Activated CD4-positive, alpha-beta T cell treated with anti-CD3 and anti-CD28 coated beads, Interleukin-2, amount 50 U/mL, for 4 hours (primary cell): ENCODE data around the gene SGK1.

Experiments
- DNase-seq, 2 experiments: peaks; one replicate each; pipeline ENCODE4 v3.0.0-alpha.2; 2020

Gene SGK1

DNA sequence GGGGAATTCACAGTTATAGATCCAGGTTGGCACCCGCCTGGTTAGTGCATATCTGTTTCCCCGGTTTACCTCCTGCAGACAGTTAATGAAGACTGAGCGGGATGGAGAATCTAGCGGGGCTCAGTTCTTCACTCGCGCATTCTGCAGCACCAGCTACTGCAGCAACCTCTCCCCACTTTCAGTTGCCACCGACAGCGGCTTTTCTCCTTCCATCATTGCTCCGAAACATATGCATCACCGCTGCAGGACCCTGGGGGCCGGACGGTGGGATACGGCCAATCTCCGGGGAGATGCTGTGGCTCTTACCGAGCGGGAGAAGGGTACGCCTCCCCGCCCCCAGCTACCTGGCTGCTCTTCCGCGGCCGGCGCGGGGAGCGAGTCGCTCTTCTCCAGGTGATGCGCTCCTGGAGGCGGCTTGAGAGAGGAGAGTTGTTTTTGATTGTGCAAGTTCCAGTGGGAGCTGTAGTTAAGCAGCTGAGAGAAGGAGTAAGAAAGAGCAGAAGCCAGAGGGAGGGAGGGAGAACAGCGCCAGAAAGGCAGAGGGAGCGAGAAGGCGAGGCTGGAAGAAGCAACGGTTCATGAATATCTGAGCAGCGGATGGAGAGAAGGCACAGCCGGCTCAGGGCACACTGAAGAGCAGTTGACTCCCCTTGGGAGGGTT is at the start of gene SGK1:
Gene SGK1, minus strand, starts transcription at position 642 of the 661 bp plus-strand sequence. CDS start 652 bp downstream, outside the sequence.
- DNase-seq, result peak; percentile 4 to 9

DNA sequence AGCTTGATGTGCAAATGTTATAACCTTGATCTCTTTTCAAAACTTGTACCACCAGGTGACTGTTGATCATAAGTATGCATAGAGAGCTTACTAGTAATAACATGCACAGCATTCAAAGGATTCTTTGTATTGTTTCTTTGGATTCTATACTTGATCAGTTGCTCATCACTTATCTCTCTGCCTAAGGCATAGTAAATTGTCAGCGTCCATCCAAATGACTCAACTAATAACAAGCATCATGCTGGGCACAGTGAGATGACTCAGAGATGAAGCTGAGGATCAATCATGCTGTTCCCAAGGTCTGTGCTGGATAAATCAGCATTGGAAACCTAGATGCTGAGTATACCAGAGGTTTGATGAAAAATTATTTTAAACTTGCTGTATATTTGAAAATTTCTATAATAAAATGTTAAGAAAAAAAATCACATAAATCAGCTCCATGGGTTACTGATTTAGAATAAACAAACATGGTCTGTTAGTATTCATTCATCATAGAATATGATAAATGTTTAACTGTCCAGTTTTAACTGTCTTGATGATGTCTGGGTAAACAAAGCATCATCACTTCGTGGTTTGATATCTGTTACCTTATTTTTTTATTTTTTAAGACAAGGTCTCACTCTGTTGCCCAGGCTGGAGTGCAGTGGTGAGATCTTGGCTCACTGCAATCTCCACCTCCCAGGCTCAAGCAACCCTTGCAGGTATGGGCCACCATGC is 45.6 kb upstream of the SGK1 start:
- DNase-seq, result no peak

DNA sequence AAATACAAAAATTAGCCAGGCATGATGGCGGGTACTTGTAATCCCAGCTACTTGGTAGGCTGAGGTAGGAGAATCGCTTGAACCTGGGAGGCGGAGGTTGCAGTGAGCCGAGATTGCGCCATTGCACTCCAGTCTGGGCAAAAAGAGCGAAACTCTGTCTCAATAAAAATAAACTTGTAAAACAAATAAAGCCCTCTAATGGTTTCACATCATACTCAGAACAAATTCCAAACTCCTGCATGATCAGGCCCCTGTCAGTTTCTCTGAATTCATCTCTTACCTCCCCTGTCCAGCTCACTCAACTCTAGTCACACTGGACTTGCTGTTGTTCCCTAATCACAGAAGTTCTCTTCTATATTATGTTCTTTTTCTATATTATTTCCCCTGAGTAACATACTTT is 43.1 kb upstream of the SGK1 start:
- DNase-seq, result no peak

DNA sequence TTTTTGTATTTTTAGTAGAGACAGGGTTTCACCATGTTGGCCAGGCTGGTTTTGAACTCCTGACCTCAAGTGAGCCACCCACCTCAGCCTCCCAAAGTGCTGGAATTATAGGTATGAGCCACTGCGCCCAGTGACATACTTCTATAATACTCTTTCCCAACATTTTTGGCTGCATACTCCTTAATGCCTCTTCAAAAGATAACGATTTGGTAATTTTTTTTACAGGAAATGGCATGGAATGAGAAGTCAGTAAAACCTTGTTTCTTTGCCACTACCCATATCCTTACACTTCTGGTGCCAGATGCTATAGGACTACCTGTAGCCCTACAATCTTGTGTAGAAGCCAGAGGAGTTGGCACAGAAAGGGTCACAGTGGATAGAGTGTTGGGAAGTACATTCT is 41.4 kb upstream of the SGK1 start:
- no peak for DNase-seq

DNA sequence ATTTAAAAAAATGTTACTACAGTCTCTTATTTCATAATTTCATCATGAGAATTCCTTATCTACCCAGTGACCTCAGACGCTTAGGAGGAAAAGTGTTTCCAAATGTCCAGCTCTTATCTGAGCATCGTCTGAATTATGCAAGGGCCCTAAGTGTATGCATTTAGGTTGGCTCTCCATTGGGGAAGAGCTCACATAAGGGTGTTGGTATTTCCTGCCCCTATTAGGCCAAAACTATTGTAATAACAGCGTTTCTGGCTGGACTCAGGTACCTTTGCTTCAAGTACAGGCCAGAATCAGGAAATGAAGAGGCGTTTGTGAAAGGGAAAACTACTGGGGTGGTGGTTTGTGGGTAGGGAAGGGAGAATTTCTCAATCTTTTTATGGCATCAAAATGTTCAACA is 40.4 kb upstream of the SGK1 start:
- no peak for DNase-seq

DNA sequence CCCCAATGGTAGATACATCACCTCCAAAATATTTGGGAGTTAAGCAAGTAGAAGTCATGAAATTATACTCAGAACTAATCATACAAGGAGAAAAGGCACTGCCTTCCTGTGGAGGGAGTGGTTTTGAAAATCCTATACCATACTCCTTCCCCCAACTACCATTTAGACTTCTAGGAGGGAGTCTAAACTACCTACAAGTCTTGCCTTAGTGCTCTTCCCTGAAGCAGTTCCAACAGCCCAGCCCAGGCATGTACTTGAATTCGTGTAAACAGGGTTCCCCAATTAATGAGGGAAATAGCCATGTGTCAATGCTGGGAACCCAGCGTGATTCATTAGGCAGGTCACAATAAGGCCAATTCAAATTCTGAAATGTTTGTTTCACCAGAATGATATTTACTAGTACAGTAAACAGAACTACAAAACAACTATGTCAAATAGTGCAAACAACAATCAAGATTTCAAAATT is 39.1 kb upstream of the SGK1 start:
- no peak for DNase-seq

DNA sequence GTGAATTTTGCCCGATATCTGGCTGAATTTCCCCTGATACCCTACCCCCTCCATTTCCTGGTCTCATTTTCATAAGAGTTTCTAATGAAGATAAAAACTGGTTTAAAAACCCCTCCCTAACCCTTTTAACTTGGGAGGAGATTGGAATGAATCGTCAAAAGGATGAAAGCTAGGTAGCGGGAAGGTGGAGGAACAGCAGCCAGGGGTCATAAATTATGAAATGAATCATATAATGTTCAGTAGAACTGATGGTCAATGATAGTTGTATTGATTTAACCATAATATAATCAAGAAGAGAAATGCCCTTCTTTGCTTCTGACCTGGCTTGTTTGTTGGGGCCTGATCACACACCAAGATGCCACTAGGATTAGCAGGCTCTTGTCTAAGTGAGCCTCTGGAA is 38.5 kb upstream of the SGK1 start:
- no peak for DNase-seq

DNA sequence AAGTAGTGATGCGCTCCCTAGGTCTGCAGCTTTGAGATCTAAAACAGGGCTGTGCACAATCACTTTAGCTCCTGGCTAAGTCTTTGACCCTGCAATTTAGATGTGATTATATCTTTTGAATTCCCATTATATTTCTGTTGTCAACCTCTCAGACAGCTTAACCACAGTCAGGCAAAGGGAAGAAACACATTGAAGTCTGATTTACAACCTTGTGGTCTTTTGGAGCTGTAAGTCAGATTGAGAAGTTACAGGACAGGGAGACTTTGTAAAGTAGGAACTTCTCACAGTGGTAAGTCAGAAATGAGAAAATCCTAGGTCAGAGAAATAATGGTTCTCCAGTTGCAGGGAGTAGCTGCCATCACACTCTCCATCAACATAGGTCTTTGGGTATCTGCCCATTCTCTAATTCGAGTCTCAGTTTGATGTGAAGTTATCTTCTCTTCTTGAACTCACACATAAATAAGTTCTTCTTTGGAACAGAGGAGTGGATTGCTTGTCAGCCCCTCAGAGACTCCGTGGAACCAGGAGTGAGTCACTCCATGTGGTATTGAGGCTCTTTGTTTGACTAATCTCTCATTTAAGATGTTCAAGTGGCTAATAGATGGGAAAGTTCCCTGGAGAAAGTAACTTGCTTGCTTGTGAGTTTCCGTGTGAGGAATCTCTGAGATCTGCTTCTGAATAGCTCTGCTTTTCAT is 35.0 kb upstream of the SGK1 start:
- peak in 1 of 2 experiments; percentile 2 for DNase-seq

DNA sequence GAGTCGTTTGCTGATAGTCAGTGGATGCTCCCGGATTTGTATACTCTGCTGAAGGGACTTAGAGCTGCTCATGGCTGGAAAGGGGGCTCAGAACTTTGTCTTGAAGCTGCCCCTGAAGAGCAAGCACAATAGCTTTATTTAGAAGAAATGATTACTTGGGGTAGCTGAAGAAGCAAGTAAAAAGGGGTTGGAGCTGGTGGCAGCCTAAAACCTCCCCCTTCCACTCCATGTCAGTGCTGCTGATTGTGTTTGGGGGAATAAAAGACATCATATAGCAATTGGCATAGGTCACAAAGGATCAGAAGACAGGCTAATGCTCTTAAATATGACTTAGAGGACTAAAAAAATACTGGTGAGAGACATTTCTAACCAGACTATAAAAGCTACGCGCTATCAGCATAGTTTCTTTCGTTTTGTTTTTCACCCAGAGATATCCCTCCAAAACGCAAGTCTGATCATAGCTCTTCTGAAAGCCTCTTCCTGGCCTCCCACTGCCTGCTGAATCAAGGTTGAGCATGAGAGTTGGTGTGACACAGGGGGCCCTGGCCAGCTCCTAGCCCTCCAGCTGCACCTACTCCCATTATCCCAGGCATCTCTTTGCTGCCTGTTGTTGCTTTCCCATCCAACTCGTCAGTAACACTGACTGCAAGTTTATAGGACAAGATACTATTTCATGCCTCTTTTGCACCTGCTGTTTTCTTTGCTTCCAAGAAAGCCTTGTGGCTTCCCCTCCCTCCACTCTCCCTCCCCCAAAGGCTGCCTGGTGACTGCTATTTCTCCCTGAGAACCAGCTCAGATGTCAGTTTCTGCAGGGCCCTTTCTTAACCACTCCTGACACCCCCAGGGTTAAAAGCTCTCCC is 33.9 kb upstream of the SGK1 start:
- no peak for DNase-seq

DNA sequence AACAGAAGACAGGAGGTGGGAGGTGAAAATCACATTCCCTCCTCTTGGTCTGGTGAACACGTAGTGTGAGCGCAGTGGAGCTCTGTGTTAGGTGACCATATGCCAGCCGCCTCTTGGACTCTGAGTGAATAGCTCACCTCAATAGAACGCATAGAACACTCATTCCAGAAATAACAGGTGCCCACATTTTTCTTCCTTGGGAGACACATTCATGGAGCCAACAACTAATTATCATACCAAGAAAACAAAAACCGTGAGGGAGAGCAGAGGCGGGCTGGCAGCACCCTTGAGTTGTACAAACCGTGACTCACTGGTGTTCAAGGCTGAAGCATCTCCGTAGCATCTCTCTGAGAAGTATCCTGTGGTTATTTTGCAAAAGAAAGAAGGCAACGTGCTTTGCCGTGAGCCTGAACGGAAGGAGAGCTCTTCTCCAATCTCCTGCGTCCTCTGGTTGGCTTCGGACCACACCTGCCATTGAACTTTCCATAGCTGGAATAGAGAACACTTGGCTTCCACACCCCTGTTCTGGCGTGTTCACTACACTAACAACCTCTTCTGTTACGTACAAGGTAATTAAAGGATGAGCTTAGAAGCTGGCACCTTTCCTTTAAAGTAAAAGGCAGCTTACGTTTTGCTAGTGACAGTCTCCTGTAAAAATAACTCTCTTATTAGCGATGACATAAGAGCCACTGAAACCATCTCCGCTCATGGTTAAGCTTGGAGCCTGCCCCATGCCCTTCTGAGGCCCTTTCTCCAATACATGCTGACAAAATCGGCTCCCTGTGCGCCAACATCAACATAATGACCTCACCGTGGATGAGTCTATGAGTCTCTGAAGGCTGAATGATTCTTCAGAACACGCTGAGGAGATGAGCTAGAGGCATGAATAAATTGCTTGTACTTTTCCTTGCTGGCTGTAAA is 30.2 kb upstream of the SGK1 start:
- no peak for DNase-seq

DNA sequence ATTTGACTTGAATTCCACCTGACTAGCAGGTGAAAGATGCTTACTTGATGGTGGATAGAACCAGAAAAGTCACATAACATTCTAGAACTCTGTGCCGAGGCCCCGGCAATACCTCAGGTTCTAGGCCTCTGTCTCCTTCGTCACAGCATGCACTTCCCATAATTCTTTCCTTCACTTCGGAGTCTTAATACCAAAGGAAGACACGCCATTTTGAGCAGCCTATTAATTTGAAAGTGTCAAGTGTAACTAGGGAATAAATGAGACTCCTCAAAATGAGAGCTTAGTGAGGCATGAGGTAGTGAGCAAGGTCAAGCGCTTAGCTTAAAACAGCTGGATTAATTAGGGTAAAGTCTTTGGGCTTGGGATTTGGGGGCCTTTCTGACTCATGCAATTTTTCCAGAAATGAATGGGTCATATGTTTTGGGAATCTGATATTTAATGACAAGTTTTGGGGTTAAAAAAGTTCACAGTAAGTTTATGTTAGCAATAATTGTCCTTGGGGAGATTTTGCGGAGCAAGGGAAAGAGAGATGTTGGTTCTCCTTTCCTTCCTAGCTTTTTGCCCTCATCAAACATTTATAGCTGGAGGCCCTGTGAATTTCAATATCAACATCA is 29.1 kb upstream of the SGK1 start:
- DNase-seq, result no peak

DNA sequence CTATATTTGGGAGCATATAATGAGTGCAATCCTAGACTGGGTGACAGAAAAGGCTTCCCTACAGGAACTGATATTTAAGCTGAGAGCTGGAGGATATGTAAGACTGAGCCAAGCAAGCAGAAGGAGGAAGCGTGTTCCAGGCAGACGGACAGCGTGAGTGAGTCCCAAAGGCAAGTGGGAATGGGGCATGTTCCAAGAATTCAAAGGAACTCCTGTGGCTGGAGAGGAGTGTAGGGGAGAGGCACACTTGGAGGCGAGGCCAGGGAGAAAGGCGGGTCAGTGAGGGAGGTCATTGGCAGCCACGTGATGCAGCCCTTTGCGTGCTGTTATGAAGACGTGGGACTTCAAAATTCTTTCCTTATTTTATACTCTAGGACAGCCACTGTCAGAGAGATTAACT is 27.9 kb upstream of the SGK1 start:
- DNase-seq, result no peak

DNA sequence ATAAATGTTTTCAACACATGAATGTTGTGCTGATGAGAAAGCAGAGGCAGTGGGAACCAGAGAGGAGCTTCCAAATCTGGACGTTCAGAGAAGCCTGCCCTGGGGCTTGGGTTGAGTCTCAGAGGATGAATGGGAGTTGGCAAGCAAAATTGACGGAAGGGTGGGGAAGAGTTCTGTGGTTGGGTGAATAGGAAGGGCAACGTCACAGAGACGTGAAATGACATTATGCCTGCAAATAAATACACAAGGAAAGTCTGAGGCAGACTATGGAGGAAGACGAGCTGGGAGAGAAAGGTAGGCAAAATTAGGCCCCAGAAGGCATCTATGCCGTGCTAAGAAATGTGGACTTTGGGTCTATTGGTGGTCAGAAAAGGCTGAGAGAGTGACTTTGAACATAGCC is 25.2 kb upstream of the SGK1 start:
- DNase-seq, result no peak

DNA sequence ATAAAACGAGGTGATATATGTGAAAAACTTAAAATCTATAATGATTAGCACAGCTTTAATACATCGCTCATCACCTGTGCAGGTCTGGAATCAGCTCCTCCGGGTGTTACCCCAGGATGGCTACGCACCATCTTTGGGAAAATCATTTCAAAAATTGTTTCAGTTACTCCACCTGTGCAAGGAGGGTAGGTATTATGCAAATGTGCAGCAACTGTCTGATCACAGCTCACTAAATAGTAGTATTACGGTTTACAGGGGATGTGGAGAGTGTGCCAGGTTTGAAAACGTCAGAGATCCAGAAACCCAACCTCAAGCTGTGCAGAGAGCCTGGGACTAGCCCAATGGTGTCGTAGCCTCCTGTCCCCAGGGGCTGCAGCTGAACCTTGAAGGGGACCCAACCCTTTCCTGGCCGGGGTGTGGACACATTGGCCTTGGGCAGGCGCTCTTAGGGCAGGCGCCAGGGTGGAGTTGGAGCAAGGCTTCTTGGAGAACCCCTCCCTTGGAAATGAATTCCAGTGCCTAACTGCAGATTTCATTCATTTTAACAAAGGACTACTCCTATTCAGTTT is 24.2 kb upstream of the SGK1 start:
- DNase-seq, result no peak

DNA sequence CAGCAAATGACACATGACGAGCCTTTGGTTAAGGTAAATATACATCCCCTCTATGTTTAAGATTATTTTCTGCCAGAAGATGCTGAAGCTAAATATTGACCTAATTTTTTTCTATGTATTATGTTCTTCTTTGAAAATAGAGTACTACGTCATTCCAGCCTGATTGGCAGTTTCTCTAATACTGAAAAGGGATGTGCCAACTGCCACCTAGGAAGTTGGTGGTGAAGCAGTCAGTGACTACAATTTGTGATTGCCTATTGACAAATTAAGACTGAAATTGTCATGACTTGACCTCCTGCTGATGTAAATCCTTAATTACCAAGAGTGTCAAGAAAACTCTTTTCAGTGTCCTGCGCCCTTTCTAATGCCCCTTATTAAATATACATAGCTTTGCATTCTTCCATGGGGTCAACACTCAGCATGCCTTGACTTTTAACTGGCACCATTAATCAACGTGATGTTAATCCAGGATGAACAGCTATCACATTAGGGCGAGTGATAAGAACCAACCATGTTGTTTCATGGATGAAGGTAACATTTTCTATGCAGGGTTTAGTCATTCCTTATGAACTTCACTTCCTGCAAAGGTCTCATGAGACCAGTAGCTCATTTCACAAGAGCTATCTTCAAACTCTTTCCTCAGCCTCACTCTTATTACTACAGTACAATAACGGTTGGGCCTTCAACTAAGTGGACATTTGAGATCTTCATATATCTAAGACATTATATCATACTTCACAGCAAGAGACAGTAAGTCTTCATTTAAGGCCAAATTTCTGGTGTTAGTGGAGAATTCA is 22.5 kb upstream of the SGK1 start:
- no peak for DNase-seq

DNA sequence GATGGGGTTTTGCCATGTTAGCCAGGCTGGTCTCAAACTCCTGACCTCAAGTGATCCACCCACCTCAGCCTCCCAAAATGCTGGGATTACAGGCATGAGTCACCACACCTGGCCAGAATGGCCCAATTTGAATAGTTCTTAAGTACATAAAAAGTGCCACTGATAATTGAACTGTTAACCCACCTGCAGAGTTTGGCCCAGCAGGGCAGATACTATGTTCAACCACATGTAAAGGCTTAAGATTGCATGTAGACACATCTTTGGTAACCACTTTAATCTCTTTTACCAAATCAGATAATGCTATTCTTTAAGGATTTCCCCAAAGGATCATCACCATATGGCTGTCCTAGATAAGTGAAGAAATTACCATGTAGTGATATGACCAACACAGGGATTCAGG is 21.3 kb upstream of the SGK1 start:
- no peak for DNase-seq

DNA sequence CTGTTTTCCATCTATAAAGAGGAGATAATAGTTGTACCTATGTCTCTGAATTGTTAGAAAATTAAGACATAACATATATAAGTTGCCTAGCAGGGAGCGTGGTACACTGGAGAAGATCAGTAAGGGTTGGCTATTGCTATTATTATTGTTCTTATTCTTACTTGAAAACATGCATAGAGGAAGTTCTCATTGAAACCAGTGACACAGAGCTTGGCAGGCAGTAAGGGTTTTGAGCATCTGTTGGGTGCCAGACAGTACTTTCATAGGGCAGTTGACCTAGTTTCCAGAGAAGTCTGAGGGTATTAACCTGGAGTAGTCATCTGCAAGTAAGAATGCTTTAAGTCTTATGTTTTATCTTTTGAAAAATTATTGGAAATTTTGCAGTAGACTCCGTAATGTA is 13.3 kb upstream of the SGK1 start:
- DNase-seq, result no peak

DNA sequence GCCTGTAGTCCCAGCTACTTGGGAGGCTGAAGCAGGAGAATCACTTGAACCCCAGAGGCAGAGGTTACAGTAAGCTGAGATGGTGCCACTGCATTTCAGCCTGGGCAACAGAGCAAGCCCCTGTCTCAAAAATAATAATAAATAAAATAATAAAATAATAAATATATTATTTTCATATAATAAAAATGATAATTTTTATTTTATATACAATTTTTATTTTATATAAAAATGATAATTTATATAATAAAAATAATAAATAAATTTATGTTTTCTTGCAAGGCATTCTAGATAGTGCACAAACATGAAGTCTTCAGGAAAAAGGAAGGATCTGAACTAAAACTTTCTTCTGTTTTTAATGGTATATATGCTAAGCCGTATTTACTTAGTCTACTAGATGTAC is 12.6 kb upstream of the SGK1 start:
- DNase-seq, result no peak

DNA sequence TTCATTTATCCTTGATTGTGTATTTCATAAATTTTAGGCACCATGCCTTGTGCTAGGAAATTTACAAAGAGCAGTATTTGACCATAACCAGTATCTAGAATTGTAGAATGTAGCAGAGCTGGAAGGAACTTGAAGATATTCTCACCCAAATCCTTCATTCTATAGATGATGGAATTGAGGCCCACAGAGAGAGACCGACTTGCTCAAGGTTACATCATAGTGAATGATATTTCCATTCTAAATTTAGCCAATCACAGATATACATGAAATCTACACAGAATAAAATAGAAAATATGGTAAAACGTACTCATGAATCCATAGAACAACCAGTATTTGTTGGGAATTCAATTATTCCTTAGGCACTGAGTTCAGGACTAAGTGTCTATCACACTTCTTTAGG is 10.9 kb upstream of the SGK1 start:
- no peak for DNase-seq

DNA sequence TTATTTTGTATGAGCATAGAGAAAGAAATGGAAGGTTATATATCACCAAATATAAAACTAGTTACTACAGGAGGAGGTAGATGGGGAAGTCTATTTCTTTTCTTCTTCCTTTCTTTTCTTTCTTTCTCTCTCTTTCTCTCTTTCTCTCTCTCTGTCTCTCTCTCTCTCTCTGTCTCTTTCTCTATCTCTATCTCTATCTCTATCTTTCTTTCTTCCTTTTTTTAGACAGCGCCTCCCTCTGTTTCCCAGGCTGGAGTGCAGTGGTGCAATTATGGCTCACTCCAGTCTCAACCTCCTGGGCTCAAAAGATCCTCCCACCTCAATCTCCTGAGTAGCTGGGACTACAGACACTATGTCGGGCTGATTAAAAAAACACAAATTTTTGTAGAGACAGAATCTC is 10.2 kb upstream of the SGK1 start:
- no peak for DNase-seq
